K562 treated with DMSO at 1 percent for 24 hours (cell line): Measurements from ENCODE around the gene ST8SIA6. TPM values are rescaled to one million over a fixed set of nuclear protein-coding genes. Genes with fewer than 3 reads are reported as not detected.

Source experiments
- total RNA-seq: library from RNA; unstranded; fragments of 300-600 nt; gene quantifications from 2 replicates; pipeline ENCODE4 v1.2.3, GENCODE V29; 2022; ENCODE audit warnings: low read depth; ENCODE audit not compliant: insufficient read depth

The ST8SIA6 gene
- 2.0 and 3.1 TPM in 2 replicates for total RNA-seq

GRCh38 chr10:17454161-17455014 is at the start of gene ST8SIA6:
Gene ST8SIA6, minus strand, starts transcription at chr10:17454595. Its CDS starts 340 bp downstream, at chr10:17454255.

Other genes starting within 250 kb of the ST8SIA6 start
- 831 and 987 TPM in 2 replicates for gene VIM, start 226.4 kb downstream of the ST8SIA6 start, total RNA-seq
- 2.0 and 3.5 TPM in 2 replicates for gene HACD1, start 162.8 kb upstream of the ST8SIA6 start, total RNA-seq
- 14.7 and 15.8 TPM in 2 replicates for gene STAM, start 189.6 kb upstream of the ST8SIA6 start, total RNA-seq